Neural cell (in vitro differentiated cells): Measurements from ENCODE around the gene CACNA2D1.

Source experiments
- CTCF ChIP-seq: fragments of 450-650 bp; IDR thresholded peaks from 2 replicates; pipeline ENCODE4 v1.5.1; 2014; ENCODE audit warnings: antibody characterized with exemption, mild to moderate bottlenecking, moderate library complexity; ENCODE audit not compliant: poor library complexity, severe bottlenecking
- EP300 ChIP-seq: fragments of 450-650 bp; conservative IDR thresholded peaks from 2 replicates; pipeline ENCODE4 v1.6.1; 2014; ENCODE audit warnings: antibody characterized with exemption, mild to moderate bottlenecking, moderate library complexity; ENCODE audit not compliant: poor library complexity, severe bottlenecking
- EZH2 ChIP-seq: fragments of 200-600, 300-800 bp; shearing (Covaris generic), sonication (generic); IDR thresholded peaks from 2 replicates; pipeline ENCODE4 v1.6.1; 2014; ENCODE audit warnings: antibody characterized with exemption, low read length, borderline replicate concordance, mild to moderate bottlenecking; ENCODE audit not compliant: insufficient read depth, poor library complexity, severe bottlenecking
- POLR2AphosphoS5 ChIP-seq: IDR thresholded peaks from 2 replicates; pipeline ENCODE4 v1.6.1; 2012
- REST ChIP-seq: IDR thresholded peaks from 2 replicates; pipeline ENCODE4 v1.6.1; 2012; ENCODE audit warnings: borderline replicate concordance
- SMC3 ChIP-seq: fragments of 450-650 bp; conservative IDR thresholded peaks from 2 replicates; pipeline ENCODE4 v1.6.1; 2014; ENCODE audit warnings: antibody characterized with exemption, mild to moderate bottlenecking, moderate library complexity; ENCODE audit not compliant: poor library complexity
- TAF1 ChIP-seq: IDR thresholded peaks from 2 replicates; pipeline ENCODE4 v1.6.1; 2012; ENCODE audit warnings: low read depth

- TF ChIP-seq REST (no peak), CTCF (no peak), EZH2 (no peak), POLR2AphosphoS5 (no peak), SMC3 (no peak), EP300 (no peak), TAF1 (no peak)
Measured at GRCh38 chr7:82019551-82020475, 423.8 kb downstream of the CACNA2D1 start.
